ENCODE results near the gene RALY.
A peak's percentile ranks its signal among the peaks of the same experiment; 100 is the strongest.

The RALY gene

DNA sequence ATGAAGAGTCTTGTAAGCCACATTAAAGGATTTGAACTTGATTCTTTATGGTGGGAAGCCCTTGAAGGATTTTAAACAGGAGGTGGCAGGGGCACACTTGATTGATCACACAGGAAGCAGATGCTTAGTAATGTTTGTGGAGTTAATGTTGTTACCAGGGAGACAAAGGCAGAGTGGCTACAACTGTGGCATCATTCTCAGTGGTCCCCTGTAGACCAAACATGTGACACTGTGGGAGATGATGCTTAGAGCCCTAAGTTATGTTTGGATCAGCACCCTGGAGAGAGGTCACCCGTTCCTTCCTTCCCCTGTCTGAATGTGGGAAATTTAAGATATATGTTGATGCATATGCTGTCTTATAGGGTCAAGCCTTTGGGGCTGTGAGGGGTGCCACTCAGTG is 65.1 kb downstream of the RALY start:
- no peaks in the 10 kb centered on the region for H3K9me3 ChIP-seq (ENCODE audit: control insufficient read depth in 5 of 5, low read length in 5 of 5)
- no peak overlapping the region for H3K9ac ChIP-seq (ENCODE audit: low read length in 5 of 5)
- no peak overlapping the region for H3K4me3 ChIP-seq (ENCODE audit: low read depth in 1 of 5, low read length in 5 of 5)
- H3K4me1 ChIP-seq (ENCODE audit: control insufficient read depth in 5 of 5, insufficient read depth in 5 of 5, low read length in 5 of 5): peaks cover 0 to 14% (median 9%) of the 10 kb centered on the region in 5 donors
- no peaks in the 10 kb centered on the region for H3K27me3 ChIP-seq (ENCODE audit: control insufficient read depth in 5 of 5, insufficient read depth in 4 of 5, low read length in 5 of 5)
- H3K27ac ChIP-seq (ENCODE audit: low read depth, low read length): no peak overlapping the region
- peaks cover 0 to 8% (median 4%) of the 10 kb centered on the region in 5 donors for H3K36me3 ChIP-seq (ENCODE audit: control insufficient read depth in 5 of 5, insufficient read depth in 5 of 5, low read length in 5 of 5)

GRCh38 chr20:34060970-34061369 is 67.3 kb downstream of the RALY start:
- Histone ChIP-seq H3K27ac (ENCODE audit: low read depth, low read length) (no peak overlapping the region), H3K9me3 (ENCODE audit: control insufficient read depth in 5 of 5, low read length in 5 of 5) (no peaks in the 10 kb centered on the region), H3K4me3 (ENCODE audit: low read depth in 1 of 5, low read length in 5 of 5) (no peak overlapping the region), H3K36me3 (ENCODE audit: control insufficient read depth in 5 of 5, insufficient read depth in 5 of 5, low read length in 5 of 5) (peaks cover 0 to 13% (median 4%) of the 10 kb centered on the region in 5 donors), H3K4me1 (ENCODE audit: control insufficient read depth in 5 of 5, insufficient read depth in 5 of 5, low read length in 5 of 5) (peaks cover 0 to 13% (median 0%) of the 10 kb centered on the region in 5 donors), H3K9ac (ENCODE audit: low read length in 5 of 5) (no peak overlapping the region), H3K27me3 (ENCODE audit: control insufficient read depth in 5 of 5, insufficient read depth in 4 of 5, low read length in 5 of 5) (no peaks in the 10 kb centered on the region)

DNA sequence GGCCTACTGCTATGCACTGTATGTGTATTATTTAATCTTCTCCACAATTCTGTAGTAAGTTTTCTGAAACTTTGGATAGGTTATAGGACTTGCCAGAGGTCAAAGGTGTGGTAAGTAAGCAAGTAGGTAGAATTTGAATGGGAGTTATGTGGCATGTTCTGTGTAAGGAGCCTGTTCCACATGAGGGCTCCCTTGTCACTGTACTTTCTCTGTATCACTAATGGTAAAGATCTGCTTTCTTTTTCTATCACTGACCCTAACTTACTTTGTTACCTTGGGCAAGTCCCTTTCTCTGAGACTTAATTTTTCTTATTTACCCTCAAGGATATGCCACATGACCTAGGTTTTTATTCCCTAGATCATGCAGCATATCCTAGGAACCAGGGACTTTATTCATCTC is 68.0 kb downstream of the RALY start:
- Histone ChIP-seq H3K9me3 (ENCODE audit: control insufficient read depth in 5 of 5, low read length in 5 of 5) (no peaks in the 10 kb centered on the region), H3K27me3 (ENCODE audit: control insufficient read depth in 5 of 5, insufficient read depth in 4 of 5, low read length in 5 of 5) (no peaks in the 10 kb centered on the region), H3K9ac (ENCODE audit: low read length in 5 of 5) (no peak overlapping the region), H3K4me3 (ENCODE audit: low read depth in 1 of 5, low read length in 5 of 5) (no peak overlapping the region), H3K27ac (ENCODE audit: low read depth, low read length) (no peak overlapping the region), H3K4me1 (ENCODE audit: control insufficient read depth in 5 of 5, insufficient read depth in 5 of 5, low read length in 5 of 5) (peaks cover 0 to 16% (median 5%) of the 10 kb centered on the region in 5 donors), H3K36me3 (ENCODE audit: control insufficient read depth in 5 of 5, insufficient read depth in 5 of 5, low read length in 5 of 5) (peaks cover 0 to 13% (median 4%) of the 10 kb centered on the region in 5 donors)

- H3K4me1 ChIP-seq (ENCODE audit: control insufficient read depth in 5 of 5, insufficient read depth in 5 of 5, low read length in 5 of 5): peaks cover 0 to 17% (median 8%) of the 10 kb centered on the region in 5 donors
- no peak overlapping the region for H3K9ac ChIP-seq (ENCODE audit: low read length in 5 of 5)
- no peak overlapping the region for H3K27ac ChIP-seq (ENCODE audit: low read depth, low read length)
- no peaks in the 10 kb centered on the region for H3K27me3 ChIP-seq (ENCODE audit: control insufficient read depth in 5 of 5, insufficient read depth in 4 of 5, low read length in 5 of 5)
- no peaks in the 10 kb centered on the region for H3K9me3 ChIP-seq (ENCODE audit: control insufficient read depth in 5 of 5, low read length in 5 of 5)
- H3K36me3 ChIP-seq (ENCODE audit: control insufficient read depth in 5 of 5, insufficient read depth in 5 of 5, low read length in 5 of 5): peaks cover 0 to 13% (median 4%) of the 10 kb centered on the region in 5 donors
- no peak overlapping the region for H3K4me3 ChIP-seq (ENCODE audit: low read depth in 1 of 5, low read length in 5 of 5)
These were observed 69.1 kb downstream of the RALY start for GRCh38 chr20:34062570-34063482.

DNA sequence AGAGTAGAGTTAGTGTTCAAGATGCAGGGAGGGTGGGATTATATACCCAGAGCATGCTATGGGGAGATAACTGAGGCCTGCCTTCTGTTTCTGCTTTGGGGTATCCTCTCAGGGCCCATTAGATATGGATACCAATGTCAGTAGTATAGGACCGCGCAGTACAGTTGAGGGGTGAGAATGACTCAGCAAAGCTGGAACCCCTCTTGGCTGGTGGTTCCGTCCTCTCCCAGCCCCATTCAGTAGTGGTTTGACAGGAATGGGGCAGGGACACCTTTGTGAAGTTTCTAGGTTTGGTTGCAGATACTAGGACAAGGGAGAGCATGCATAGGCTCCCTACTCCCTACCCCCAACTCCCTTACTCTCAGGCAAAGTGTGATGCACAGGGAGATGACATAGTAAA is 70.6 kb downstream of the RALY start:
- Histone ChIP-seq H3K36me3 (ENCODE audit: control insufficient read depth in 5 of 5, insufficient read depth in 5 of 5, low read length in 5 of 5) (peaks cover 0 to 11% (median 4%) of the 10 kb centered on the region in 5 donors), H3K27me3 (ENCODE audit: control insufficient read depth in 5 of 5, insufficient read depth in 4 of 5, low read length in 5 of 5) (no peaks in the 10 kb centered on the region), H3K4me1 (ENCODE audit: control insufficient read depth in 5 of 5, insufficient read depth in 5 of 5, low read length in 5 of 5) (peaks cover 0 to 24% (median 9%) of the 10 kb centered on the region in 5 donors), H3K9ac (ENCODE audit: low read length in 5 of 5) (no peak overlapping the region), H3K9me3 (ENCODE audit: control insufficient read depth in 5 of 5, low read length in 5 of 5) (no peaks in the 10 kb centered on the region), H3K4me3 (ENCODE audit: low read depth in 1 of 5, low read length in 5 of 5) (no peak overlapping the region), H3K27ac (ENCODE audit: low read depth, low read length) (no peak overlapping the region)

DNA sequence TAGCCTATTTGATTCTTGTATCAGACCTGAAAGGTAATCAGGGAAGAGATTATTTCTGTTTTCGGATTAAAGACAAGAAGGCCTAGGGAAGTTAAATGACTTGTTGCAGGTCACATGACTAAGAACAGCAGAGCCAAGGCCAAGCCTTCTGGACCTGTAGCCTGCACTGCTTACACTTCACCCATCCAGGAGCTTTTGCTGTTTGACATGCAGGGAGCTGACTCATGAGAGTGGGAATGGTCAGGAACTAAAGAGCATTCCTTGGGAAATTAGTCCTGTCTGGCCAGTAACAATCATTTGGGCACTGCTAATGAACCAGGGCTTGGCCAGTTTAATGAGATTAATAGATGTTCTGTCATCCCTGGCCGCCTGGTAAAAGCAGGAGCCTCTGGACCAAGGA is 71.5 kb downstream of the RALY start:
- peaks cover 5 to 30% (median 14%) of the 10 kb centered on the region in 5 donors for H3K4me1 ChIP-seq (ENCODE audit: control insufficient read depth in 5 of 5, insufficient read depth in 5 of 5, low read length in 5 of 5)
- H3K9ac ChIP-seq (ENCODE audit: low read length in 5 of 5): no peak overlapping the region
- H3K27ac ChIP-seq (ENCODE audit: low read depth, low read length): no peak overlapping the region
- H3K9me3 ChIP-seq (ENCODE audit: control insufficient read depth in 5 of 5, low read length in 5 of 5): no peaks in the 10 kb centered on the region
- peaks cover 0 to 6% (median 4%) of the 10 kb centered on the region in 5 donors for H3K36me3 ChIP-seq (ENCODE audit: control insufficient read depth in 5 of 5, insufficient read depth in 5 of 5, low read length in 5 of 5)
- no peaks in the 10 kb centered on the region for H3K27me3 ChIP-seq (ENCODE audit: control insufficient read depth in 5 of 5, insufficient read depth in 4 of 5, low read length in 5 of 5)
- no peak overlapping the region for H3K4me3 ChIP-seq (ENCODE audit: low read depth in 1 of 5, low read length in 5 of 5)

DNA sequence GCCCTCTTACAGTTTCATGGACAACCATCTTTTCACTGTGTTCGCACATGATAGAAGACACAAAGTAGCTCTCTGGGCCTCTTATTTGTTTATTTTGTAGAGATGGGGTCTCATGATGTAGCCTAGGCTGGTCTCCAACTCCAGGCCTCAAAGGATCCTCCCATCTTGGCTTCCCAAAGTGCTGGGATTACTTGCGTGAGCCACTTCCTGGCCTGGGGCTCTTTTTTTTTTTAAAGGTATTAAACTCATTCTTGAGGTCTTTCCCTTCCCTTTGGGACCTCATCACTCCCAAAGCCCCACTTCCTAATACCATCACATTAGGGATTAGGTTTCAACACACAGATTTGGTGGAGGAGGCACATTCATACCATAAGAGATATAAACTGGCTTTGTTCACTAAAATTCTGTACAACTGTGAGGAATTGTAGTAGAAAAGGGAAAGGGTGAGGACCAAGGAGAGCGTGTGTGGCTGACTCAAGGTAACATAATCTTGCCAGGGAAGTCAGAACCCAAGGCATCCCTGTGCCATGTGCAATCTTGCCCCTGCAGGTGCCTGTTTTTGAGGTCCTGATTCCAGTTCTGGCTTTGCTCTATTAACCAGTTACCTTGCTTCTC is 72.9 kb downstream of the RALY start:
- Histone ChIP-seq H3K4me3 (ENCODE audit: low read depth in 1 of 5, low read length in 5 of 5) (no peak overlapping the region), H3K9me3 (ENCODE audit: control insufficient read depth in 5 of 5, low read length in 5 of 5) (no peaks in the 10 kb centered on the region), H3K4me1 (ENCODE audit: control insufficient read depth in 5 of 5, insufficient read depth in 5 of 5, low read length in 5 of 5) (peaks cover 5 to 30% (median 6%) of the 10 kb centered on the region in 5 donors), H3K9ac (ENCODE audit: low read length in 5 of 5) (peak overlapping the region in 1 of 5 donors; percentile 24), H3K36me3 (ENCODE audit: control insufficient read depth in 5 of 5, insufficient read depth in 5 of 5, low read length in 5 of 5) (peaks cover 0 to 6% (median 4%) of the 10 kb centered on the region in 5 donors), H3K27me3 (ENCODE audit: control insufficient read depth in 5 of 5, insufficient read depth in 4 of 5, low read length in 5 of 5) (no peaks in the 10 kb centered on the region), H3K27ac (ENCODE audit: low read depth, low read length) (no peak overlapping the region)

GRCh38 chr20:34068001-34068400 is 74.3 kb downstream of the RALY start:
- no peak overlapping the region for H3K9ac ChIP-seq (ENCODE audit: low read length in 5 of 5)
- H3K4me3 ChIP-seq (ENCODE audit: low read depth in 1 of 5, low read length in 5 of 5): no peak overlapping the region
- H3K27ac ChIP-seq (ENCODE audit: low read depth, low read length): no peak overlapping the region
- H3K27me3 ChIP-seq (ENCODE audit: control insufficient read depth in 5 of 5, insufficient read depth in 4 of 5, low read length in 5 of 5): no peaks in the 10 kb centered on the region
- no peaks in the 10 kb centered on the region for H3K9me3 ChIP-seq (ENCODE audit: control insufficient read depth in 5 of 5, low read length in 5 of 5)
- peaks cover 4 to 19% (median 9%) of the 10 kb centered on the region in 5 donors for H3K36me3 ChIP-seq (ENCODE audit: control insufficient read depth in 5 of 5, insufficient read depth in 5 of 5, low read length in 5 of 5)
- peaks cover 5 to 25% (median 6%) of the 10 kb centered on the region in 5 donors for H3K4me1 ChIP-seq (ENCODE audit: control insufficient read depth in 5 of 5, insufficient read depth in 5 of 5, low read length in 5 of 5)

GRCh38 chr20:34069341-34070078 is 75.8 kb downstream of the RALY start:
- Histone ChIP-seq H3K9ac (ENCODE audit: low read length in 5 of 5) (no peak overlapping the region), H3K9me3 (ENCODE audit: control insufficient read depth in 5 of 5, low read length in 5 of 5) (no peaks in the 10 kb centered on the region), H3K4me1 (ENCODE audit: control insufficient read depth in 5 of 5, insufficient read depth in 5 of 5, low read length in 5 of 5) (peaks cover 5 to 25% (median 6%) of the 10 kb centered on the region in 5 donors), H3K36me3 (ENCODE audit: control insufficient read depth in 5 of 5, insufficient read depth in 5 of 5, low read length in 5 of 5) (peaks cover 0 to 28% (median 21%) of the 10 kb centered on the region in 5 donors), H3K27ac (ENCODE audit: low read depth, low read length) (no peak overlapping the region), H3K4me3 (ENCODE audit: low read depth in 1 of 5, low read length in 5 of 5) (no peak overlapping the region), H3K27me3 (ENCODE audit: control insufficient read depth in 5 of 5, insufficient read depth in 4 of 5, low read length in 5 of 5) (no peaks in the 10 kb centered on the region)

Measured in subcutaneous abdominal adipose tissue (tissue), 5 donors.